IPS-15b (cell line): ENCODE measurements around the gene RIMBP3C.
"Not testable (repeated sequence)": the region's sequence is repeated elsewhere in the genome, so short reads cannot be mapped to it uniquely, and the experiment has no call there.

Source experiments
- H3K27me3 ChIP-seq: one replicate; pipeline ENCODE4 v1.6.1; 2013; ENCODE audit warnings: low read length; ENCODE audit not compliant: control insufficient read depth, insufficient read depth
- H3K36me3 ChIP-seq: one replicate; pipeline ENCODE4 v1.6.1; 2013; ENCODE audit warnings: low read length; ENCODE audit not compliant: control insufficient read depth, insufficient read depth
- H3K4me1 ChIP-seq: one replicate; pipeline ENCODE4 v1.6.1; 2013; ENCODE audit warnings: mild to moderate bottlenecking, low read length; ENCODE audit not compliant: control insufficient read depth, insufficient read depth
- H3K4me3 ChIP-seq: one replicate; pipeline ENCODE4 v1.5.1; 2013; ENCODE audit warnings: low read depth, low read length
- H3K9ac ChIP-seq: one replicate; pipeline ENCODE4 v1.6.1; 2013; ENCODE audit warnings: low read depth, mild to moderate bottlenecking, low read length
- H3K9me3 ChIP-seq: one replicate; pipeline ENCODE4 v1.6.1; 2013; ENCODE audit warnings: mild to moderate bottlenecking, low read length; ENCODE audit not compliant: control insufficient read depth, insufficient read depth

RIMBP3C gene

DNA sequence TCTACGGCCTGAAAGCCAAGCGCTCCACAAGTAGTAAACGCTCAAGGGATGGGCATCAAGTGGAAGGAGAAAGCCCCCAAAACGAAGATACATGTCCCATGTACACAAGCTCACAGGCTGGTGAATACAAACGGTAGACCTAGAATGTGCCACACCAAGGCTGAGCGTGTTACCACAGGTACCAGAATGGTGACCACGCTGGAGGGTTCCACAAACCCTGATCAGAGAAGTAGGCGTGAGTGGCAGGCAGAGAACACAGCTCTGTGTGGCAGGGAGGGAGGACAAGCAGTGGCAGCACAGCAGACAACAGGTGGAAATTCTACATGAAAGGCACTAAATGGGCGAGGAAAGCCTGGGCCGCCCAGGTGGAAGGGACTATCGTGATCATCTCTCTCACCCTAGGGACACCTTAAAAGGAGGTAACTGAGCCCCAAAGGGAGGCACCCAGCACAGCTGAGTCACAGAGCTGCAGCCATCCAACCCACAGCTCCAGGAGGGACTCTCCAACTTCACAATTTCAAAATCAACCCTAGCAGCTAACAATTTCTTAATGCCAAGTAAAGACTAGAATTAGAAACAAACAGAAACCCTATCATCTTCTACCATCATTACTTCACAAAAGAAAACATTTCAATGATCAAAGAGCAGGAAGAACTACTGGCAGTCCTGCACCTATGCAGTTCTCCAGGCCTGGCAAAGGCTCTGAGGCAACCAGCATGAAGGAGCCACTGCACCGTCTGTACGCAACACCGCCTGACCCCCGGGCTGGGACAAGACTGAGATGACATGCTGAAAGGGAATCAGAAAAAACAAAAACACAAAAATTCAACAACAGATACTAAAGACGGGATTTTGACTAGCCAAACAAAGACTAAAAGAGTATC, 51.4 kb downstream of the RIMBP3C start:
- H3K36me3 ChIP-seq, H3K27me3 ChIP-seq, H3K9ac ChIP-seq, H3K4me3 ChIP-seq, H3K9me3 ChIP-seq, H3K4me1 ChIP-seq: not testable (repeated sequence)

DNA sequence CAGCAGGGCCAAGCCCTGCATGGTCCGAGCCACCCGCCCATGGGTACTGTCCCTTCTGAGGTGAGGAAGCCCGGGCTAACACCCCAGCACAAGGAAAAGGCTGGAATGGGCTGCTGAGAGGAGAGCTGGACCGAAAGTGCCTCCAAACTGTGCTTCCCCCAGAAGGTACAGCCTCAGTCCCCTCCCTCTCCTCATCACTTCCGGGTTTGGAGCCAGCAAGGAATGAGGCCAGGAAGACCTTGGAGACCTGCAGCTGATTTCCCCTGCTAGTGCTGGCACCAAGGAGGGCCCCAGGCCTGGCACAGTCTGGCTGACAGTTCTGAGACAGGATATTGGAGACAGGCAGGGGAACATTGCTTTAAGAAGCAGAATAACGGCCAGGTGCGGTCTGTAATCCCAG, 52.8 kb downstream of the RIMBP3C start:
- H3K9me3 ChIP-seq, H3K4me3 ChIP-seq, H3K36me3 ChIP-seq, H3K27me3 ChIP-seq, H3K4me1 ChIP-seq, H3K9ac ChIP-seq: not testable (repeated sequence)

DNA sequence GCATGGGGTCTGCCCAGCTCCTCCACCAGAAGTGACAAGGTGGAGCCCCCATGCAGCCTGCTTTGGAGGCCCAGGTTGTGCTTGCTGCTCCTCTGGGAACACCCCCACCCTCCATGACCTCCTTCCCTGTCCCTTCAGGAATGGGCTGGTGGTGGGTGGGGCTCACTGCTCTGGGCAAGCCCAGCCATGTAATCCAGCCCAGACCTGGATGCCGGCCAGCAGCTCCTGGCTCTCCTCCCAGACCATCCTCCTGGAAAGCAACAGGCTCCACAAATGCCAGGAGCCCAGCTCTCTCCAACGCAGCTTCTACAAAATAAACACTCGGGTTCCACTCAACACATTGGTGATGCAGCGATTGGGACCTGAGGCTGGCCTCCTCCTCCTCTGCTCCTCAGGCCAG, 53.3 kb downstream of the RIMBP3C start:
- not testable (repeated sequence) for H3K4me3 ChIP-seq, H3K36me3 ChIP-seq, H3K9me3 ChIP-seq, H3K27me3 ChIP-seq, H3K4me1 ChIP-seq, H3K9ac ChIP-seq
